ENCODE measurements around the gene PTPRU.
A peak's percentile ranks its signal among the peaks of the same experiment; 100 is the strongest.

The PTPRU gene

GRCh38 chr1:29222686-29223085, 13.6 kb upstream of the PTPRU start:
- POLR2A ChIA-PET = no interaction called here
- no peak overlapping the region for H3K4me3 ChIP-seq (ENCODE audit: low read depth, low read length)
- DNase-seq (ENCODE audit: low read depth, low spot score) = no peak
- CTCF ChIA-PET = no interaction called here
- TF ChIP-seq, protein P1, sequence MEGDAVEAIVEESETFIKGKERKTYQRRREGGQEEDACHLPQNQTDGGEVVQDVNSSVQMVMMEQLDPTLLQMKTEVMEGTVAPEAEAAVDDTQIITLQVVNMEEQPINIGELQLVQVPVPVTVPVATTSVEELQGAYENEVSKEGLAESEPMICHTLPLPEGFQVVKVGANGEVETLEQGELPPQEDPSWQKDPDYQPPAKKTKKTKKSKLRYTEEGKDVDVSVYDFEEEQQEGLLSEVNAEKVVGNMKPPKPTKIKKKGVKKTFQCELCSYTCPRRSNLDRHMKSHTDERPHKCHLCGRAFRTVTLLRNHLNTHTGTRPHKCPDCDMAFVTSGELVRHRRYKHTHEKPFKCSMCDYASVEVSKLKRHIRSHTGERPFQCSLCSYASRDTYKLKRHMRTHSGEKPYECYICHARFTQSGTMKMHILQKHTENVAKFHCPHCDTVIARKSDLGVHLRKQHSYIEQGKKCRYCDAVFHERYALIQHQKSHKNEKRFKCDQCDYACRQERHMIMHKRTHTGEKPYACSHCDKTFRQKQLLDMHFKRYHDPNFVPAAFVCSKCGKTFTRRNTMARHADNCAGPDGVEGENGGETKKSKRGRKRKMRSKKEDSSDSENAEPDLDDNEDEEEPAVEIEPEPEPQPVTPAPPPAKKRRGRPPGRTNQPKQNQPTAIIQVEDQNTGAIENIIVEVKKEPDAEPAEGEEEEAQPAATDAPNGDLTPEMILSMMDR (IDR thresholded peaks at IDR 0.05; ENCODE audit: insufficient read depth, low read length, missing control alignments) = no peak

GRCh38 chr1:29223521-29223920, 12.8 kb upstream of the PTPRU start:
- no peak for DNase-seq (ENCODE audit: low read depth, low spot score)
- TF ChIP-seq, protein P1 (IDR thresholded peaks at IDR 0.05; ENCODE audit: insufficient read depth, low read length, missing control alignments) = no peak
- H3K4me3 ChIP-seq (ENCODE audit: low read depth, low read length) = no peak overlapping the region
- ChIA-PET POLR2A (no interaction called here), CTCF (no interaction called here)

DNA sequence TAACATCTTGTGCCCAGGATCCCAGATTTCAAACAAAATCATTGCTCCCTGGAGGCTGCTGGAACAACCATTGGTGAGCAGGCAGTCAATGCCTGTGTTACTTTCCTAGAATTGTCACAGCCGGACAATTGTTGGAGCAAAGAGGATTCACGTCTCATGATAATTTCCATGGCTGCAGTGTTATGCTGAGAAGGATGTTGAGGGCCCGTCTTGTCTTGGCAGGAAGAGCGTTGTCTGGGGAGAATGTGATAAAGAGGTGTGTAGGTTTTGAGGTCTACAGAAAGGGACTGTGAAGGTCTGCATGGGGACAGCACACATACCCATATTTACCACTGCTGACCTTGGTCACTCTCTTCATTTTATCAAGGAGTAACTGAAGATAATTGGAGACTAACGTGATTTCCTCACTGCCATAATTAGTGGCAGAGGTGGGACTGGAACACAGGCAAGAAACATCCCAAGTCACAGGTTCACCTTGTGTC, 11.9 kb upstream of the PTPRU start:
- CTCF ChIA-PET = interaction anchor here (1.4 kb wide), 1 partner anchor 347 kb away, joined by 3 read pairs; no protein-coding TSS in a partner anchor
- no peak for DNase-seq (ENCODE audit: low read depth, low spot score)
- no peak overlapping the region for H3K4me3 ChIP-seq (ENCODE audit: low read depth, low read length)
- POLR2A ChIA-PET = no interaction called here
- TF ChIP-seq, protein P1 (IDR thresholded peaks at IDR 0.05; ENCODE audit: insufficient read depth, low read length, missing control alignments) = no peak

- DNase-seq (ENCODE audit: low read depth, low spot score) = no peak
- POLR2A ChIA-PET = no interaction called here
- TF ChIP-seq, protein P1 (IDR thresholded peaks at IDR 0.05; ENCODE audit: insufficient read depth, low read length, missing control alignments) = no peak
- no peak overlapping the region for H3K4me3 ChIP-seq (ENCODE audit: low read depth, low read length)
- CTCF ChIA-PET = interaction anchor here (1.4 kb wide), 1 partner anchor 348 kb away, joined by 3 read pairs; no protein-coding TSS in a partner anchor
Observed at GRCh38 chr1:29225361-29225760, 11.0 kb upstream of the PTPRU start.

DNA sequence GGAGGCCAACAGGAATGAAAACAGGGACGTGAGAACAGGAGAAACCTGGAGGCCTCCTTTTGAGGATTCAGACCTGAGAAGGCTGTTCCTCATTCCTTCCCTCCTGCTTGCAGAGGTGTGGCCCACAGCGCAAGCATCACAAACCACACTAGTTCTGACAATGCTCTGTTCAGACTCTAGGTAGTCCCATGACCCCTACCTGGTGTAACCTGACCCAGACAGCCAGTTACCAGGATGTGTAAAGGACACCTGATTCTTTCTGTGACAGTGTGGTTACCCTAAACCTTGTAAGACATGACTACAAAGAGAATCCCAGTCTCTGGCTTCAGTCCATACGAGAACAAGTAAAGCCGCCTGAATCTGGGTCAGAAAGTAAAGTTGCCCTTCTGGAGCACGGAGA, 8.8 kb upstream of the PTPRU start:
- TF ChIP-seq, protein P1 (IDR thresholded peaks at IDR 0.05; ENCODE audit: insufficient read depth, low read length, missing control alignments) = no peak
- POLR2A ChIA-PET = no interaction called here
- no peak for DNase-seq (ENCODE audit: low read depth, low spot score)
- H3K4me3 ChIP-seq (ENCODE audit: low read depth, low read length) = no peak overlapping the region
- CTCF ChIA-PET = interaction anchor here (0.5 to 1.4 kb wide), 2 partner anchors 46 to 1481 kb away, joined by 3 read pairs; partner anchors contain the start of gene SRSF4

DNA sequence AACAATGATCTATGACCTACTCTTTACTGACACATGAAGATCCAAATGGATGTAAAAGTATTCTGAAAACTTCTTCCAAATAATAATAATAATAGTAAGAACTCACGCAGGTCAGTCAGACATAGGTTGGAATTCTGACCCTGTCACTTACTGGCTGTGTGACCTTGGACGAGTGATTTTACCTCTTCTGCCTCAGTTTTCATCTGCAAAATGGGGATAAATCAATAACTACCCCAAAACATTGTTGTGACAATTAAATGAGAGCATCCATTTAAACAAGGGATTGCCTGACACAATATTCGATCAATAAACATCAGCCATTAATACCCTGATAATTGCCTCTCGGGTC, 6.1 kb upstream of the PTPRU start:
- POLR2A ChIA-PET = no interaction called here

More for the DNA sequence above, 6.1 kb upstream of the PTPRU start:
- no peak for DNase-seq (ENCODE audit: low read depth, low spot score)
- TF ChIP-seq, protein P1 (IDR thresholded peaks at IDR 0.05; ENCODE audit: insufficient read depth, low read length, missing control alignments) = no peak
- CTCF ChIA-PET = interaction anchor here (1.0 to 4.0 kb wide), 7 partner anchors 12 to 1478 kb away, joined by 4 to 17 read pairs (median 7); partner anchors contain the start of gene SRSF4
- H3K4me3 ChIP-seq (ENCODE audit: low read depth, low read length) = peak overlapping the region; percentile 91
